ENCODE measurements around the gene IQCN. TPM values are rescaled to one million over a fixed set of nuclear protein-coding genes. Genes with fewer than 3 reads are reported as not detected.

Gene IQCN
- total RNA-seq, 1 donor: 36.1 TPM

DNA sequence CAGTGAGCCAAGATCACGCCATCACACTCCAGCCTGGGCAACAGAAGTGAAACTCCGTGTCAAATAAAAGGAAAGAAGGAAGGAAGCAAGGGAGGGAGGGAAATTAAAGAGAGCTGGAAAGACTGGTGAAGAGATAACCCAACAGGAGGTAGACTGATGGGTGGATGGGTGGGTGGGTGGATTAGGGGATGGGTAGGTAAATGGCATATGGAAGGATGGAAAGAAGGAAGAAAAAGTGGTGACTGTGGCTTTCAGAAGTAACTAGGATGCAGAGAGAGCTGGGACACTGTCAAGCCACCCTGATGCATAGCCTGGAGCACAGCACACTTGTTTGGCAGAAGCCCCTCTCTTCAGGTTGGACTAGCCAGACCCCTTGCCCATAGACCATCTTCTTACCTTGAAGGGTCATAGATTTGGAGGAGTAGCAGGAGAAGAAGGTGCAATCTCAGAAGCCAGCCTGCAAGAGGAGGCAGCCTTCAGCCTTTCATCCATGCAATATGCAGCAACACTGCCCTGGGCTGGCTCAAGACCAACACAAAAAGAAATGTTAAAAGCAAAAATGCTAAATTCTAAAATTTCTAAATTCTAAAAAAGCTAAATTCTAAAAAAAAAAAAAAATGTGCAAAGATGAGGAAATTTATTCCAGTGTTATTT, 5.1 kb downstream of the IQCN start:
- DNase-seq (ENCODE audit: low read depth in 2 of 3, low spot score in 2 of 3): peak in 1 of 3 donors; percentile 24

- DNase-seq (ENCODE audit: low read depth in 2 of 3, low spot score in 2 of 3): peak in 1 of 3 donors; percentile 24
Measured at GRCh38 chr19:18266771-18267686, 7.2 kb downstream of the IQCN start.

DNA sequence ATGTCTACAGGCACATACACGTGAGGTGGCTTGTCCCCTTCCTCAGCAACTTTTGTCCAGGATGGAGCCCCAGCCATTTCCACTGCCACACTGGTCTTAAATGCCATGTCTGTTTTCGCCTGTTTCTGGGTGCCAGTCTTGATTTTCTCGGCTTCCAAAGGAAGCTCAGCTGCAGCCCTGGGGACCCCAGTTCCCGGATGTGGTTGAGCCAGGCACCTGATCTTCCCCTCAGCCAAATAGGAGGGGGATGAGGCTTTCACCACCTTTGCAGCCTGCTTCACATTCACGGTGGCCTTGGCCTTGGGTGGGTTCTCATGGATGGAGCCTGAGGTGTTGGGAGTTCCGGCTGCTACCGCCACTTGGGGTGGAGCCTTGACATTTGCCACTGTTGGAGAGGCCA, 8.7 kb downstream of the IQCN start:
- DNase-seq (ENCODE audit: low read depth in 2 of 3, low spot score in 2 of 3): peak in 1 of 3 donors; percentile 19

DNA sequence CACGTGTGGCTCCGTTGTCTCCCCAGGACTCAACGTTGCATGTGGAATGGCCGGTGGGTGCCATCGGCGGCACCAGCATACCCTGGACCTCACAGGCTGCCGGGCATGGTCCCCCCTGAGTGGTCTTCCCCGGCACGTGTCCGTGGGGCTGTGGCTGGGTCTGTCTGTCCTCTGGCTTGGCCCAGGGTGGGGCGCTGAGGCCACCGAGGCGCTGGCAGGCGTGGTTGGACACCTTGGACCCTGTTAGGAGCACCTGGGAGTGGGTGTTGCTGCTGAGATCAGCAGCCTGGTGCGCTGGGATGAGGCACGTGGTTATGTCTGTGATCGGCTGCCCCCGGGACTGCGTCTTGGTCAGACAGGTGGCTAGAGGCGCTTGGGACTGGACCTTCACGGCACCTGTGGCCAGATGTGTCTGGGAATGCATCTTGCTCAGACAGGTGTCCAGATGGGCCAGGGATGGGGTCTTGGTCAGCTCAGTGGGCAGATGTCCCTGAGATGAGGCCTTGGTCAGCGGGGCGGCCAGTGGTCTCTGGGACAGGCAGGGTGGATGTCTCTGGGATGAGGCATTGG, 9.2 kb downstream of the IQCN start:
- DNase-seq (ENCODE audit: low read depth in 2 of 3, low spot score in 2 of 3): no peak

- peak in 1 of 3 donors; percentile 11 for DNase-seq (ENCODE audit: low read depth in 2 of 3, low spot score in 2 of 3)
Measured at GRCh38 chr19:18264137-18264854, 10.0 kb downstream of the IQCN start.

DNA sequence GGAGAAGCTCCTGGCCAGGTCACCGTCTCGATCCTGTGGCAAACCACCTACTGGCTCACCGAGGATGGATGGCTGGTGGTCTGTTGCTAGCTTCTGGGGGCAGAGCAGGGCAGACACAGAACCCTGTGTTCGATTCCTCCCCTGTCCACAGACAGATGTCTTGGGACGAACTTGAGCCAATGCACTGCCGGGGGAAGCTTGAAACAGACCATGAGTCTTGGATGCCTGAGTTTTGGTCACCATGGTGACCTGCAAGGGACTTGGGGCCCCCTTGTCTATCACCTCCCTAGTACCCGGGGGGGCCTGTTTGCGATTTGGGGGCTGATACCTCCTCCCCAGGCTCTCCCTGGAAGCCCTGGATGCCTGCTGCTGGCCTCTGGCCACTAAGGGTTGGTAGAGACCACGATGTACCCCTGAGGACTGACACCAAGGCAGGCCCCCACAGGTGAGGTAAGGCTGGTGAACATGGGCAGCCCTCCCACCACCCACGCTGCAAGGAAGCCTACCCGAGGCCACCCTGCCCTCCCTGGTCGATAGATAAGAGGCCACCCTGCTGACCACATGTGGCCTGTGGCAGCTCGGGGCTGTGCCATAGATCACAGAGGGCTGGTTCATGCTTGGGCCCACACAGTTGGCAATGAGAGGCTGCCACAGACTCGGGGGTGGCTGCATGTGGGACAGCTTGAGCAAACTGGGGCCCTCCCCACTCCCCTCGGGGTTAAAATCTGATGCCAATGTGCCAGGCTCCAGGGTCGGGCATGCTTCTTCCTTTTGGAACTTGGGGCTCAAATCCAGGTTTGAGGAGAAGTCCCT, 10.7 kb downstream of the IQCN start:
- peak in 1 of 3 donors; percentile 23 for DNase-seq (ENCODE audit: low read depth in 2 of 3, low spot score in 2 of 3)

- DNase-seq (ENCODE audit: low read depth in 2 of 3, low spot score in 2 of 3): no peak
Measured at GRCh38 chr19:18262917-18263316, 11.3 kb downstream of the IQCN start.

DNA sequence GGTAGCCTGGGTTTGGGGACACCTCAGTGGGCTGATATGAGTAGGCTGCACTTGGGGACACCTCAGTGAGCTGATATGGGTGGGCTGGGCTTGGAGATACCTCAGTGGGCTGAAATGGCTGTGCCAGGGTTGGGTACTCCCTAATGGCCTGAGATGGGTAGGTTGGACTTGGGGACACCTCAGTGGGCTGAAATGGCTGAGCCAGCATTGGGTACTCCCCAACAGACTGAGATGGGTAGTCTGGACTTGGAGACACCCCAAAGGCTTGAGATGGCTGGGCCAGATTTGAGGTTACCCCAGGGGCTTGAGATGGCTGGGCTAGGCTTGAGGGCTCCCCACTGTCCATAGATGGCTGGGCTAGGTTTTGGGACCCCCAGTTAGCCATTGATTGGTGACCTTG, 12.1 kb downstream of the IQCN start:
- DNase-seq (ENCODE audit: low read depth in 2 of 3, low spot score in 2 of 3): peak in 1 of 3 donors; percentile 25

GRCh38 chr19:18261474-18261873, 12.8 kb downstream of the IQCN start:
- DNase-seq (ENCODE audit: low read depth in 2 of 3, low spot score in 2 of 3): peak in 1 of 3 donors; percentile 19

- no peak for DNase-seq (ENCODE audit: low read depth in 2 of 3, low spot score in 2 of 3)
Measured at GRCh38 chr19:18259893-18260292, 14.4 kb downstream of the IQCN start.

DNA sequence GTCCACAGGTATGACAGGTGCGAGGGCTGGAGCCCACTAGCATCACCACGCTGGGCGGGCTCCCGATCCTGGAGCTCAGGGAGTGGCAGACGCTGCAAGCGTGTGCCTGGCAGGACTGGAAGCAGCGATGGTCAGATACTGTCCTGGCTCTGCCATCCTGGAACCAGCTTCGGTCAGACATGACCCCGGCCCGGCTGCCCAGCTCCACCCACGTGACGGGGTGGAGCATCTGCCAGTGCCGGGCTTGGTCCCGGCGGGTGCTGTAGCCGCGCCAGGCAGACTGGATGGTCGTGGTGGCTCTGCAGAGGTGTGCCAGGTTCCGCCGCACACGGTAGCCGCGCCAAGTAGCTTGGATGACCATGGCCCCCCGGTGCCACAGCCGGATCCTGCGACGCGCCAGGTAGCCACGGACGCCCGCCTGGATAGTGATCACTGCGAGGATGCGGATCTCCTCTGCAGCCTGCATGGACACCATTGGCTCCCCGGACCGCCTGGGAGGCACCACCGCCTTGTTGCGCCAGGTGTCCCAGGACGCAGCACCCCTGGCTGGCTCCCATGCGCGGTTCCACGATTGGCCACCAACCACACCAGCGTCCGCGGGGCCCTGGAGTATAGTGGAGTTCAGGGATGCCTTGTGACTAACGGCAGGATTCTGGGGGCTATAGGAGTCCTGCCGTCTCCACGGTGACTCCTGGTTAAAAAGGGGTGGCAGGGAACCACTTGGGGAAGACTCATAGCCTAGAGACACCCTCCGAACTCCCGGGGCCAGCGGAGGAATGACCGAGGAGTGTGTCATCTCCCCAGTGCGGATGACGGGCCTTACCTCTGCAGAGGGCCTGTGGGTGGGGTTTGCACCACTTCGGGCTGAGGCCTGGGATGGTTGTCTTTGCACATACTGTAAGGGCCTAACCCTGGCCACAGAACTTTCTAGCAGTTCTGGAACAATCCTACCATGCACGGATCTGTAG, 16.5 kb downstream of the IQCN start:
- DNase-seq (ENCODE audit: low read depth in 2 of 3, low spot score in 2 of 3): no peak

DNA sequence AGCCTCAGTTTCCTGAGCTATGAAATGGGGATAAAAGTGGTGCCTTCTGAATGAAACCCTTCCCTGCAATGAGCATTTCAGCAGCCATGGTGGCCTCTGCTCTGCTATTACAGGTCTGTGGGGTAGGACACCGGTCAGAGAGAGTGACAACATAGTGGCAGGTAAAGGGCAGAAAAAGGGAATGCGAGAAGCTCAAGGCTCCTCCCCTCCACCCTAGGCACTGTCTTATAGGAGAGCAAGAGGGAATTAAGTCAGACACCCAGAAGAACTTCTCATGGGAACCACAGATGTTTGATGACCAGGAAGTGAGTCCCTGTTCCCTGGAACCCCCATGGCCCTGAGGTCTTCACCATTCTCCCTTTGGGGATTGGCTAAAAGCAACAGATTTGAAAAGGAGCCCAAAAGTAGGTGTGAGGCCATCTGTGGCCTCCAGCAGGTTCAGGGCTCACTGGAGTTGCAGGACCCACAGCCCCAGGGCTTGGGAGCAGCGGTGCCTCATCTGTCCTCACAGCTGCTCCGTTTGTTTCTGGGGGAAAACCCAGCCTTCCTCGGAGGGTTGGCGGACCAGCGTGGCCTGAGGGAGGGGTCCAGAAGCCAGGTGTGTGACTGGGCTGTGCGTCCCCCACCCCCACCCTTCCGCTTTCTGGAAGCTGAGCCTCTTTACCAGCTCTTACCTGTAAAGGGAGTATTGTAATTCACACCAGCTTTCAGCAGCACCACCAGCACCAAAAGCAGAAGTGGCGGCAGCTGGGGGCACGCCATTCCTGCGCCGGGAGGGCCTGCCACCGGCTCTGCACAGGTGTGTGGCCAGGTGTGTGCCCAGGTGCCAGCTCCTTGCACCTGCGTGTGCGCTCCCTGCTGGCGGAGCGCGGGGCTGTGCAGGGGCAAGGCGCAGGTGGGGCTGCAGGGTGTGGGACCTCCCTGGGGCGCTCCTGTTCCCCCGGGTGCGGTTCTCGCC, 19.4 kb downstream of the IQCN start:
- peak in 1 of 3 donors; percentile 70 for DNase-seq (ENCODE audit: low read depth in 2 of 3, low spot score in 2 of 3)

GRCh38 chr19:18253716-18254115, 20.5 kb downstream of the IQCN start:
- peak in 1 of 3 donors; percentile 53 for DNase-seq (ENCODE audit: low read depth in 2 of 3, low spot score in 2 of 3)

GRCh38 chr19:18253130-18253529, 21.1 kb downstream of the IQCN start:
- DNase-seq (ENCODE audit: low read depth in 2 of 3, low spot score in 2 of 3): no peak

DNA sequence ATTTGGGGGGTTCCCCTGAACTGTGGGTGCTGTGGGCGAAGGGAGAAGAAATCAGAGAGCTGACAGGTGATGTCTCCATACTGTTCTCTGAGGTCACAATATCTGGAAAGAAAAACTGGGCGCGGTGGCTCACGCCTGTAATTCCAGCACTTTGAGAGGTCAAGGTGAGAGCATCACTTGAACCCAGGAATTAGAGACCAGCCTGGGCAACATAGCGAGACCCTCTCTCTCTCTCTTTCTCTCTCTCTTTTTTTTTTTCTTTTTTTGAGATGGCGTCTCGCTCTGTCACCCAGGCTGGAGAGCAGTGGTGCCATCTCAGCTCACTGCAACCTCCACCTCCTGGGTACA, 21.9 kb downstream of the IQCN start:
- DNase-seq (ENCODE audit: low read depth in 2 of 3, low spot score in 2 of 3): no peak

DNA sequence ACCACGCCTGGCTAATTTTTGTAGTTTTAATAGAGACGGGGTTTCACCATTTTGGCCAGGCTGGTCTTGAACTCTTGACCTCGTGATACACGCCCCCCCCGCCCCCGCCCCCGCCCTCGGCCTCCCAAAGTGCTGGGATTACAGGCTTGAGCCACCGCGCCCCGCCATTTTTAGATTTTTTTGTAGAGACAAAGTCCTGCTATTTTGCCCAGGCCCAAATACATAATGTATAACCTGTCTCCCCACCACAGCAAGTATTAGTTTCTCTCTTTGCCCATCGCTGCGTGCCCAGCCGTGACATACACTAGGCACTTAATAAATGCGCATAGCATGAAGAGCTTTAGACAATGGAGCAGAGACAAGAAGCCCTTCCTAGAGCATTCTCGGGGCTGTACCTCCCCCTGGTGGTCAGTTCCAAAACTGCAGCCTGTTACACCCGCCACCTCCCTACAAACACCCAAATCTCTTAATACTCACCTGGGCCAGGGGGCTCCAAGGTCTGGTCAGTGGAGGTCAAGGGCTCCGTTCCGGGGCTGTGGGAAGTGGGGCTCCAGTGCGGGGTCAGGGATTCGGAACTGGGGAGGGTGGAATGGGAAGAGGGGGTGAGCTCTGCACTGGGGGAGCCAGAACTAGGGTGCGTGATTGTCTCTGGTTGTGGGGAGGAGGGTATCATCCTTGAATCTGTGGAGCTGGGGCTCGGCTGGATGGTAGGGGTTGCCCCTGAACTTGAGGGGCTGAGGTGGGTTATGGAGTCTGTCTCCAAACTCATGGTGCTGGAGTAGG, 22.5 kb downstream of the IQCN start:
- DNase-seq (ENCODE audit: low read depth in 2 of 3, low spot score in 2 of 3): peak; percentile 64 to 82 (median 79)

DNA sequence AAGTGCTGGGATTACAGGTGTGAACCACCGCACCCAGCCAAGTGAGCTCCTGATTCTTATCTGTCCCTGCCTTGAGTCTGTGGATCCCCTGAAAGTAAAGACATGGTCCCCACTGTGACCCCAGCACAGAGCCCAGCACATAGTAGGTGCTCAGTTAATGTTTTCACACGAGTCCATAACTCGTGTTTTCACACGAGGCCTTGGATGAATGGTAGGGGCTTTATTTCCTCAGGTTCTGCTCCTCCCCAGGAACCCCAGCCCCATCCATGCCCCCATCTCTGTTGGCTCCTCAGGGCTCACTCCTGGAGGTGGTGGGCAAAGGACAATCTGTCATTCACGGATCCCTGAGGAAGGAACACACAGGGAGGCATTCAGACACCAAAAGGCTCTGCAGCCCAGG, 24.4 kb downstream of the IQCN start:
- no peak for DNase-seq (ENCODE audit: low read depth in 2 of 3, low spot score in 2 of 3)
